PC-9 (cell line): ENCODE data around the gene PIGC.

Experiments
- CTCF ChIP-seq: fragments of 200-600 bp; sonication (generic); conservative IDR thresholded peaks from 2 replicates; pipeline ENCODE4 v1.6.1; 2017; ENCODE audit warnings: mixed run types, antibody characterized with exemption, mild to moderate bottlenecking, moderate library complexity
- EZH2 ChIP-seq: fragments of 200-600 bp; sonication (generic); IDR thresholded peaks from 2 replicates; pipeline ENCODE4 v1.8.0; 2017; ENCODE audit warnings: antibody characterized with exemption, low read depth

GRCh38 chr1:172449585-172450523 lies 6.0 kb upstream of the PIGC start:
- TF ChIP-seq CTCF (peak; percentile 76), EZH2 (no peak)
